Muscle of back (tissue), 13 donors: ENCODE data around the gene ZNF267. TPM values are rescaled to one million over a fixed set of nuclear protein-coding genes. Genes with fewer than 3 reads are reported as not detected.
"Not testable (repeated sequence)": the region's sequence is repeated elsewhere in the genome, so short reads cannot be mapped to it uniquely, and the experiment has no call there.

Experiments
- DNase-seq, 3 donors: peaks; one replicate each; pipeline versions ENCODE4 v3.0.0 to v3.0.0-alpha.2; 2013
- long read RNA-seq, 9 donors: transcript quantifications; one replicate each; lab custom pipeline, GENCODE V29; 2026
- polyA plus RNA-seq, 10 donors: library from polyadenylated mRNA; unstranded; fragments of 120-200 nt; gene quantifications; one replicate each; pipeline ENCODE4 v1.2.1, GENCODE V29; 2013; ENCODE audit not compliant: insufficient read length in 10 of 10

The ZNF267 gene
- polyA plus RNA-seq, result 10 to 100 TPM in 3 of 10 donors, 1 to 10 TPM in 7; 7.1 to 10.8 (median 8.9) TPM
- long read RNA-seq, donor 1, full-length matches to known transcripts, result 4 of 4 reads
- long read RNA-seq, donor 1, partial matches to known transcripts, result 0 of 4 reads
- long read RNA-seq, donor 1, other reads (novel, unspliced or antisense), result 0 of 4 reads
- long read RNA-seq, donor 2, full-length matches to known transcripts, result 2 of 2 reads
- long read RNA-seq, donor 2, partial matches to known transcripts, result 0 of 2 reads
- long read RNA-seq, donor 2, other reads (novel, unspliced or antisense), result 0 of 2 reads
- long read RNA-seq, donor 3, result 0 reads
- long read RNA-seq, donor 4, partial matches to known transcripts, result 0 of 1 reads
- long read RNA-seq, donor 4, other reads (novel, unspliced or antisense), result 0 of 1 reads
- long read RNA-seq, donor 5, full-length matches to known transcripts, result 3 of 3 reads
- long read RNA-seq, donor 5, partial matches to known transcripts, result 0 of 3 reads
- long read RNA-seq, donor 5, other reads (novel, unspliced or antisense), result 0 of 3 reads
- long read RNA-seq, donor 6, full-length matches to known transcripts, result 4 of 4 reads
- long read RNA-seq, donor 6, partial matches to known transcripts, result 0 of 4 reads
- long read RNA-seq, donor 6, other reads (novel, unspliced or antisense), result 0 of 4 reads
- long read RNA-seq, donor 7, full-length matches to known transcripts, result 4 of 4 reads
- long read RNA-seq, donor 7, partial matches to known transcripts, result 0 of 4 reads
- long read RNA-seq, donor 7, other reads (novel, unspliced or antisense), result 0 of 4 reads
- long read RNA-seq, donor 8, full-length matches to known transcripts, result 3 of 3 reads
- long read RNA-seq, donor 8, partial matches to known transcripts, result 0 of 3 reads
- long read RNA-seq, donor 8, other reads (novel, unspliced or antisense), result 0 of 3 reads
- long read RNA-seq, donor 9, result 0 reads

GRCh38 chr16:31873556-31874365 is at the start of gene ZNF267:
ZNF267 (plus strand) TSS chr16:31873807; CDS start chr16:31873967, 160 bp downstream.
- DNase-seq, result peak; percentile 94 to 96 (median 95)

DNA sequence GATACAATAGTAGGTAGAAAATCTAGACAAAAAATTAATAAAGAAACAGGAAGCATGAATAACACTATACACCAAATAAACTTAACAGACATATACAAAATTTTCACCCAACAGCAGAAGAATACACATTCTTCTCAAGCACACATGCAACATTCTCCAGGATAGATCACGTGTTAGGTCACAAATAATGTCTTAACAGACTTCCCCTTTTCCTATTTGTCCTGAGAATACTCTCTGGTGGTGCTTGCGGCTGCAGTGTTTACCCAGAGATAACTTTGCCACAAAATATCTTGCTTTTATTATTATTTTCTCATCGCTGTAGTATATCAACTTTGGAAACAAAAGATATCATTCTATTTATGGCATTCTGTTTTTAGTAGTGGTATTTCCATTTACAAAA is 40.6 kb upstream of the ZNF267 start:
- no peak for DNase-seq

DNA sequence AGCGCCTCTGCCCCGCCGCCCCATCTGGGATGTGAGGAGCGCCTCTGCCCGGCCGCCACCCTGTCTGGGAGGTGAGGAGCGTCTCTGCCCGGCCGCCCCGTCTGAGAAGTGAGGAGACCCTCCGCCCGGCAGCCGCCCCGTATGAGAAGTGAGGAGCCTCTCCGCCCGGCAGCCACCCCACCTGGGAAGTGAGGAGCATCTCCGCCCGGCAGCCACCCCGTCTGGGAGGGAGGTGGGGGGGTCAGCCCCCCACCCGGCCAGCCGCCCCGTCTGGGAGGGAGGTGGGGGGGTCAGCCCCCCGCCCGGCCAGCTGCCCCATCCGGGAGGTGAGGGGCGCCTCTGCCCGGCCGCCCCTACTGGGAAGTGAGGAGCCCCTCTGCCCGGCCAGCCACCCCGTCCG is 37.2 kb upstream of the ZNF267 start:
- DNase-seq, result not testable (repeated sequence)

DNA sequence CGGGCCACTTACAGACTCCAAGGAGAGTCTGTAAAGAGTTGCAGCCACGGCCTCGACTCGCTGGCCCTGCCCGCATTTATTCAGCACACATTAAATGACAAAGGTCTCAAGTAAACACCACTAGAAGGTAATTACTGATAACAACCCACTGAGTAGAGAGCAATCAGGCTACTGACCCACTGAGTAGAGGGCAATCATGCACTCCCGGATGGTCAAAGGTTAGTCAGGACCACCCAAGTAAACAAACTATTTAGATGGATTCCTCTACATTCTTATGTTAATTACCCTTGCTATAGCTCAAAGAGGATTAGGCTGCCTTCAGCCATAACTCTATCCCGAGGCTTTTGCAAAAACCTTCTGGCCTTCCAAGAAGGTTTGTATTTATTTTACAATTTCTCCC is 30.7 kb upstream of the ZNF267 start:
- no peak for DNase-seq

- not testable (repeated sequence) for DNase-seq
Observed at GRCh38 chr16:31848572-31848971, 25.0 kb upstream of the ZNF267 start.

GRCh38 chr16:31853291-31853690 is 20.3 kb upstream of the ZNF267 start:
- DNase-seq, result no peak

GRCh38 chr16:31860508-31860907 is 13.1 kb upstream of the ZNF267 start:
- DNase-seq, result no peak

DNA sequence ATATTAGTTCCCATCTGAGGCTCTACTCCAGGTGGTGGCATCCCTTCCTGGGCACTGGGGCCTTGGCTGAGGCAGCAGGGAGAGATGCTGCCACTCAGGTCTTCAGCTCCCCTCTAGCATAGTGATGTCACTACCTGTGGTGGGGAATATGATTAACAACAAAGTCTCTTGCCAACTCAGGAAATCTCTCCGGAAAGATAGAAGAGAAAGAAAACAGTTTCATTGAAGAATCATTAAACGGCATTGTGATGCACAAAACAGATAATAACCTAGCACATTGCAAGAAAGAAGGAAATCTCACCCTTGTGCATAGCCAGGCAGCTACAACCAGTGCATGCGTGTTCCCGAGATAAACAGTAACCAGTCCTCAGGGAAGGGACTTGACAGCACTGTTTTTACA is 12.2 kb upstream of the ZNF267 start:
- no peak for DNase-seq

DNA sequence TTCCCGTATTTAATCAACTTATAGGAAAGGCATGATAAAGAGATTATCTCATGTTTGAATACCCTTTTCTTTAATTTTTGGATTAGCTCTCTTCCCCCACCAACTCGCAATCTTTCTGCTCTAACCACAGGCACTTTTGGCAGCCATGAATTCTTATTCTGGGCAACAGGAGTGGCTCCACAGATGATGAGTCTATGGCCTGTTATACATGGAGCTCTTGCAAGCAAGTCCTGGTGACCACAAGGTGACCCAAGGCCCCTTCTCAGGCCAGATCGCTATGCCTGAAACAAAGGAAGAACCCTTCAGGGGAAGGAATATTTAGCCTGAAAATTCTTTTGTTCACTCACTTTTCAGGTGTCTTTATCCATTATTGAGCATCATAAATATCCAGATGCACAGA is 10.8 kb upstream of the ZNF267 start:
- DNase-seq, result no peak

DNA sequence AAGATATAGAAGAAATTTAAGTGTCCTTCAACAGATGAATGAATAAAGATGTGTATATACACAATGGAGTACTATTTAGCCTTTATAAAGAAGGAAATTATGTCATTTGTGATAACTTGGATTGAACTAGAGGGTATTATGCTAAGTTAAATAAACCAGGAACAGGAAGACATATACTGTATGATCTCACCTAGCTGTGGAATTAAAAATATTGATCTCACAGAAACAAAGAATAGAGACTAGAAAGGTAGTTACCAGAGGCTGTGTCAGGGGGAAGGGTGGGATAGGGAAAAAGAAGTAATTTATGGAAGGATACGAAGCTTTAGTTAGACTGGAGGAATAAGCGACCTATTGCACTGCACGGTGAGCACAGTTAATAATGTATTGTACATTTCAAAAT is 5.4 kb upstream of the ZNF267 start:
- no peak for DNase-seq

DNA sequence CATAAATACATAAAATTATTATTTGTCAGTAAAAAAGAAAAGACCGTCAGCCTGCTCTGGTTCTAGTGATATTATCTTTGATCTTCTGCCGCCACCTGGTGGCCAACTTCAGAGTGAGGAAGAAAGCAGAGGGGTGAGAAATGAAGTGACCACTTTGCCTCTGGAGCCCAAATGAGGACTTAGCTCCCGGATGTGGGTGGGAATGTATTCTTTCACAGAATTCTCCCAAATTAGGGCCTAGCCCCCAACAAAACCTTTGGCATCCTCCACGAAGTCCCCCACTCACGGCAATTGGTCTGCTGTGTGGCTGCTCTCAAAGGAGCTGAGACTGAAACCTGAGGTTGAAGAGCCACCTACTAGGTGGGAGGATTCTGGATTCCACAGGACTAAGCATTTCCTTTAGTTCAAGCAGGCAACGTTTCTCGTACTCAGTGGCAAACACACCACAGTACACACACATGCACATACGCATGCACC is 4.9 kb upstream of the ZNF267 start:
- peak; percentile 70 to 86 (median 84) for DNase-seq

- peak in 2 of 3 donors; percentile 49 to 60 for DNase-seq
Observed at GRCh38 chr16:31869511-31870201, 4.0 kb upstream of the ZNF267 start.

DNA sequence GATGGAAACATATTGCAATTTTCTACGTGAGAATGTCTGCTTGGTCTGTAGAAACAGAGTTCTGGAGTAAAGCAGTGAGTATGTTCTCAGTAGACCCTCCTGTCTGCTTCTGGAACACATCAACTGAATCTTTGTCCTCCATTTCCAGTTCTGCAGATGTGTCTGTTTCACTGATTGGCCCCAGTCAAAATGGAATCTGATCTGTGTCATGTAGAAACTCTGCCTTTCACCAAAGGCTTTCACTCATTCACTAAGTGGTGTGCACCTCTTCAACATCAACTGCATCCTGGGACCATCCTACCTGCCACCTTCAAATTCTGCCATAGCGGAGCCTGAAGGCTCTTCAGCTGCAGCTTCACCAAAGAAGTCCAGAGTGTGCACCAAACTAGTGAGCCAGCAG is 2.8 kb upstream of the ZNF267 start:
- no peak for DNase-seq

DNA sequence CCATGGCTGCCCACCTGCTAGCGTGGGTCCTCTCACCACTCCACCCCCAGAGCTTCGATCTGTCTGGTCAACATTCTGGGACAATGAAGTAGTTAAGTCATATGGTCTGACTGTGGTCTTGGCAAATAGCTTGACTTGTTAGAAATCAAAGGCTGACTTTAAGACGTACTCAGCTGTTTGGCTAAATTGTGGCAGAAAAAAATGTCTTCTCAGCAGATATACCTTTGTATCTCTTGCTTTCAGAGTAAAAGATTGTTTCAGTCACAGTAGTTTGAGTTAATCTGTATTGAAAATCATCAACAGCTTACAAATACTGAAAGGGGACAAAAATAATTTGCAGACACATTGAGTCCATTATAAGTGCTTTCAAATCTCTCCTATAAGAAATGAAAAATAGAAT is 2.1 kb upstream of the ZNF267 start:
- DNase-seq, result no peak

DNA sequence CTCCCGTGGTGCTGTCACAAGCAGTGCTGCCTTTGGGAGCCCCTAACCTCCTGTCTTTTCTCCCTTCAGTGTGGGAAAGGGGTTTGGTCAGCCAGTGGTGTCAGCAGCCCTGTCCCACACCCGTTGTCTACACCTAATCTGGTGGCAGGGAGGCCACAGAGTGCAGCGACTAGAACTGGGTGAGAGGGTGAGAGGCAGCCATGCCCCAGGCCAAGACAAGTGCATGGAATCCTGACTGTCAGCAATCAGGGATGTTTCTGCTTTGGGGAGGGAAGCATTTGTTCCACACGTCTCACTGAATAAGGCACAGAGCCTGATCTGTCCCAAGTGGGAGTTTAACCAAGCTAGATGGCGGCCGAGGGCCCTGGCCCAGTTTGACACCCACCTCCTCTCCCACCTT is 1.4 kb upstream of the ZNF267 start:
- DNase-seq, result no peak

- peak in 1 of 3 donors; percentile 35 for DNase-seq
Observed at GRCh38 chr16:31874366-31875111, 932 bp downstream of the ZNF267 start.

DNA sequence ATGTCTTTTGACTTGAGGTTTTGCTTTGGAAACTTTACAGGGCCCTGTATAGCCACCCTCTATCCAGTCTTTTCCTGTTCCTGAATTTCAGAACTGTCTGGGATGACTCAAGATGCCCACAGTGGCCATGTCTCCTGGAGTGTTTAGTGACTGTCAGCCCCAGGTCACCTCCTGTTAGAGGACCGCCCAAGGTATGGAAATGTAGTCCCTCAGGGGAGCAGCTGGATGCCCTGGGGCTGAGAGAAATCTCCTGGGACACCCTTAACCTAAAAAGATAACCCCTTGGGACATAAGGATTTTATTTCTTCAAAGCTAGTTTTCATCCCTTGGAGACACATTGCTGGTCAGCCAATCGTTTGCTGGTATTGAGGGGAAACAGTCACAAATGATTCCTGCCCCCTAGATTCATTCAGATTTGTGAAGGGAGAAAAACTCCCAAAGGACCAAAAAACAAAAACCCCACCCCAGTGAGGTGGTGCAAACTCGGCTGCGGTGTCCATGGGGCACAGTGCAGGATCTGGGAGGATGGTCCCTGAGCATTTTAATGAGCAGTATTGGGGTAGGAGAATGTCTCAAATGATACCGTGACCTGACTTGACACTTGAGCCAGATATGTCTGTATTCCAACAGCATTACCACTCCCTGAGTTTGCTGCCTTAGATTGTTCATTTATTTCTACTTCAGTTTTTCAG is 1.7 kb downstream of the ZNF267 start:
- peak in 1 of 3 donors; percentile 33 for DNase-seq

DNA sequence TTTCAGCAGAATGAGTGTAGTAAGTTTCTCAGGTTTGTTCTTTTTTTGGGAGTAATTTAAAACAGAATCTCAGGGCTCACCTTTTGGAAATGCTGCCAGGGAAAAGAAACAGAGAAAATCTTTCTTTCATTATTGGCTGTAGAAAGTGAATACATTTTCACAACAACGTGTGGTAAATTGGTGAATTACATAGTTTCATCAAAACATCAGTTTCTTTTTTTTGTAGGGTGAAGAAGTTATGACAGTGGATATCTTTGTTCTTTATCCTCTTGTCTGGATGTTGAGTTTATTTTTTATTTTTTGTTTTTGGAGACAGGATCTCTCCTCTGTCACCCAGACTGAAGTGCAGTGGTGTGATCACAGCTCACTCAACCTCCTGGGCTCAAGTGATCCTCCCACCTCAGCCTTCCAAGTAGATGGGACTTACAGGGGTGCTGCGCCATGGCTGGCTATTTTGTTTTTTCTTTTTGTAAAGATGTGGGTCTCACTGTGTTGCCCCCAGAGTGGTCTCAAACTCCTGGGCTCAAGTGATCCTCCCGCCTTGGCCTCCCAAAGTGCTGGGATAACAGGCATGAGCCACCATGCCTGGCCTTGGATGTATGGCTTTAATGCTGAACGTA is 2.4 kb downstream of the ZNF267 start:
- no peak for DNase-seq
